GM12878 (cell line): ENCODE measurements around the gene PRC1. TPM values are rescaled to one million over a fixed set of nuclear protein-coding genes. Genes with fewer than 3 reads are reported as not detected.

Experiments
- ATAC-seq: fragments of 200-7000 bp; cut with Tn5 transposase; 3 replicates; pipeline ENCODE4 v1.9.1; 2020; ENCODE audit warnings: mild to moderate bottlenecking, moderate library complexity
- BruUV-seq: library from RNA; stranded (reverse); fragments of 400-500 nt; replicated peaks from 2 replicates; lab custom pipeline; 2021; lab: Mats Ljungman, UMichigan
- CTCF ChIA-PET: fragments of 300-600 bp; sonication (Branson Sonifier 250); formaldehyde crosslinking; extraction: SDS; loops from one replicate; lab custom pipeline; 2021; ENCODE audit warnings: inconsistent platforms; lab: Yijun Ruan, JAX
- POLR2A ChIA-PET: fragments of 350-600 bp; formaldehyde crosslinking; extraction: SDS; loops from one replicate; lab custom pipeline; 2021; ENCODE audit warnings: inconsistent platforms; lab: Charles Lee
- RAD21 ChIA-PET: fragments of 300-600 bp; sonication (Branson Sonifier 250); formaldehyde crosslinking; loops from one replicate; lab custom pipeline; 2023; ENCODE audit warnings: antibody characterized with exemption; ENCODE audit not compliant: unreplicated experiment; lab: Charles Lee
- SMC1A ChIA-PET: fragments of 300-600 bp; sonication (Branson Sonifier 250); formaldehyde crosslinking; loops from one replicate; lab custom pipeline; 2023; ENCODE audit not compliant: unreplicated experiment, uncharacterized antibody; lab: Charles Lee
- DNase-seq: peaks from one replicate; pipeline ENCODE4 v3.0.0-alpha.2; 2011; ENCODE audit warnings: low read depth, low spot score
- FAIRE-seq: peaks from 3 replicates; lab custom pipeline; 2011; peaks lifted over from hg19 to GRCh38; lab: Jason Lieb, UNC
- H2AFZ ChIP-seq: 2 replicates; pipeline ENCODE4 v1.6.0; 2011; ENCODE audit warnings: low read depth, low read length, control low read depth; ENCODE audit not compliant: control insufficient read depth
- H3K27ac ChIP-seq: 2 replicates; pipeline ENCODE4 v1.5.1; 2011; ENCODE audit warnings: control low read depth; ENCODE audit not compliant: control insufficient read depth, insufficient read depth
- H3K27me3 ChIP-seq, 2 experiments: replicated peaks in 1 of 2; 2 replicates each; pipeline versions ENCODE4 v1.6.0 to v1.6.1; 2011; ENCODE audit warnings: low read length in 1 of 2; ENCODE audit not compliant: control insufficient read depth in 2 of 2, insufficient read depth in 2 of 2
- H3K36me3 ChIP-seq, 2 experiments: 2 replicates each; pipeline ENCODE4 v1.5.1; 2011; ENCODE audit warnings: low read length in 1 of 2; ENCODE audit not compliant: control insufficient read depth in 2 of 2, insufficient read depth in 2 of 2
- H3K4me1 ChIP-seq: 2 replicates; pipeline ENCODE4 v1.6.1; 2011; ENCODE audit warnings: mild to moderate bottlenecking, low read length, moderate library complexity, mixed read lengths; ENCODE audit not compliant: control insufficient read depth, insufficient read depth
- H3K4me2 ChIP-seq: 2 replicates; pipeline ENCODE4 v1.6.0; 2011; ENCODE audit warnings: control low read depth; ENCODE audit not compliant: control insufficient read depth, insufficient read depth
- H3K4me3 ChIP-seq: fragments of 200-600 bp; sonication (generic); 2 replicates; pipeline ENCODE4 v1.5.1; 2016
- H3K79me2 ChIP-seq: 2 replicates; pipeline ENCODE4 v1.6.0; 2011; ENCODE audit warnings: low read length; ENCODE audit not compliant: control insufficient read depth, insufficient read depth
- H3K9ac ChIP-seq: 2 replicates; pipeline ENCODE4 v1.8.0; 2011; ENCODE audit warnings: low read length, control low read depth, mixed read lengths; ENCODE audit not compliant: control insufficient read depth, insufficient read depth
- H3K9me3 ChIP-seq: replicated peaks from 3 replicates; pipeline ENCODE4 v1.5.1; 2011; ENCODE audit warnings: mild to moderate bottlenecking, low read length; ENCODE audit not compliant: control insufficient read depth, insufficient read depth
- H4K20me1 ChIP-seq: 2 replicates; pipeline ENCODE4 v1.6.0; 2011; ENCODE audit not compliant: control insufficient read depth, insufficient read depth
- CBFB ChIP-seq: IDR thresholded peaks from 2 replicates; pipeline ENCODE4 v1.6.1; 2016; ENCODE audit warnings: antibody characterized with exemption, low read depth
- IRF4 ChIP-seq: IDR thresholded peaks from 2 replicates; pipeline ENCODE4 v1.6.1; 2011; ENCODE audit warnings: low read depth, low read length
- JUND ChIP-seq: IDR thresholded peaks from 2 replicates; pipeline ENCODE4 v1.6.1; 2012; ENCODE audit warnings: low read depth, mild to moderate bottlenecking, low read length, improper control_type of control experiment, moderate library complexity
- MYC ChIP-seq: IDR thresholded peaks from 2 replicates; pipeline ENCODE4 v1.6.1; 2011; ENCODE audit warnings: mild to moderate bottlenecking, low read length, moderate library complexity, inconsistent platforms; ENCODE audit not compliant: insufficient read depth, insufficient replicate concordance, insufficient read length, severe bottlenecking
- NR2F1 ChIP-seq: fragments of 450-650 bp; conservative IDR thresholded peaks from 2 replicates; pipeline ENCODE4 v1.6.1; 2017; ENCODE audit warnings: mild to moderate bottlenecking
- PML ChIP-seq: IDR thresholded peaks from 2 replicates; pipeline ENCODE4 v1.6.1; 2012; ENCODE audit warnings: low read length, inconsistent platforms
- POLR2A ChIP-seq: IDR thresholded peaks from 2 replicates; pipeline ENCODE4 v1.6.1; 2011; ENCODE audit warnings: low read depth, mild to moderate bottlenecking, low read length
- WGBS: methylation state at CpG from one replicate; pipeline ENCODE4 v1.1.6; 2016; ENCODE audit warnings: low lambda C conversion rate; ENCODE audit not compliant: insufficient replicate concordance, insufficient coverage; ENCODE audit errors: missing lambda C conversion rate; 5-methylcytosine and 5-hydroxymethylcytosine counted together
- in situ Hi-C: fragments of 300-500 bp; cut with MboI; formaldehyde crosslinking; loops from 9 replicates; pipeline ENCODE4 v1.14.3; 2018; ENCODE audit warnings: mixed read lengths
- intact Hi-C: fragments of 100-400 bp; cut with micrococcal nuclease; formaldehyde crosslinking; loops from one replicate; pipeline ENCODE4 v1.14.2; 2022; ENCODE audit not compliant: unreplicated experiment
- polyA plus RNA-seq, 11 experiments: library from polyadenylated mRNA; depleted of rRNA in 4 of 11; unstranded in 6 of 11; stranded (reverse) in 5 of 11; fragments of >200 nt; fragmentation: Nextera tagmentation in 4 of 11; fragmentation: Illumina TruSeq in 1 of 11; extraction: Ambion mirVana in 4 of 11; extraction: Trizol in 1 of 11; gene quantifications; 1 replicate in 1 of 11; 2 replicates in 10 of 11; pipeline versions ENCODE4 v1.2.1 to v1.2.3, GENCODE V29; 2011 to 2016; ENCODE audit warnings: inconsistent platforms in 2 of 11, missing spikeins in 2 of 11, low read depth in 1 of 11
- total RNA-seq, 4 experiments: library from RNA; depleted of rRNA in 3 of 4; stranded (reverse); fragments of >200 nt in 3 of 4; fragmentation: Illumina TruSeq in 1 of 4; extraction: Trizol in 1 of 4; gene quantifications; 2 replicates each; pipeline versions ENCODE4 v1.2.1 to v1.2.3, GENCODE V29; 2013 to 2021
- TF ChIP-seq, protein P1 (sequence below): fragments of 450-650 bp; formaldehyde crosslinking; IDR thresholded peaks from 2 replicates; pipeline ENCODE4 v1.5.0; 2022; ENCODE audit warnings: mild to moderate bottlenecking, missing genetic modification characterization

PRC1 gene
- total and polyA plus RNA-seq, 10 of the 15 experiments (the other 5 are each of a cell fraction or from before 2014, with no cell fraction given): 100 to 241 (median 131) TPM

DNA sequence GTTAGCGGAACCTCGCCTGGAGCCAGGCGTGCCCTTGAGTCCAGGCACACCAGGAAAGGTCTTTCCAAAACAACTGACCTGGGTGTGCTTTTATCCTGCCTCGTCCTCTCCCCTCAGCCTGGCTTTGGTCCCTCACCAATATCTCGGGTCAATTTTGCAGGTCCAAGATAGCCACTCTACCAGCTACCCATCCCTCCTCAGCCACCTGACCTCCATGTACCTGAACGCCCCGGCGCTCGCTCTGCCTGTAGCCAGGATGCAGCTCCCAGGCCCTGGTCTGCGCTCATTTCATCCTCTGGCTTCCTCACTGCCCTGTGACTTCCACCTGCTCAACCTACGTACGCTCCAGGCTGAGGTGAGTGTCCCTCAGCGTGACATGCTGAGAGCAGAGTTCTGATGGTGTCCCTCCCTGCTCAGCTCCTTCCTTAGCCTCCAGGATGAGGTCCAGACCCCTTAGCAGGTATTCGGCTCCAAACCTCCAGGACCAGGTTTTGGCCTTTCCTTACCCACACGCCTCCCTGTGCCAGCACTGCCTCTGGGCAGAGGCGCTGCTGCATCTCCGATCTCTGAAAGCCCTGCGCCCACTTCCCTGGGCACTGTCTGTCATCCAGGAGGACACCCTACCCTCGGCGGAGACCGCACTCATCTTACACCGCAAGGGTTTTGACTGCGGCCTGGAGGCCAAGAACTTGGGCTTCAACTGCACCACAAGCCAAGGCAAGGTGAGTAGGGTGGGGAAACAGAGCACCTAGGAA lies 76.1 kb downstream of the PRC1 start:
- peaks cover 34 to 36% of the 10 kb centered on the region in 2 experiments for H3K36me3 ChIP-seq
- POLR2A ChIA-PET: interaction anchor here (0.6 to 1.0 kb wide), 2 partner anchors 14 to 208 kb away, joined by 3 read pairs; no protein-coding TSS in a partner anchor
- FAIRE-seq: no peak

DNA sequence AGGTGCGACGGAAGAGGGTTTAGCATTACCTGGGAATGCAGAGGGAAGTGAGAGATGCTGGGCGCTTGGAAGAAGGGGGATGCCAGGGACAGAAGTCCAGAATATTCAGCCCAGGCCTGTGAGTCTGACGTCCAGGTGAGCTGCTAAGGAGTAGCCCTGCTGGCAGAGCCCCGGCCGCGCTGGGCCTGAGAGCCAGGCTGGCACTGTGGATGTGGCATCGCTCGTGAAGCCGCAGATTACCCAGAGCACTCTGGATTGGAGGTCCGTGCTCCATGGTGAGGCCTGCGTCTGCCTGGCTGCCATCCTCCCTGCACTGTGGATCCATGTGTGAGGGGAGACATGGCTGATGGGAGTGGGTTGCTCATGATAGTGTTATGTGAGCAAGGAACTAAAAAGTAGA lies 76.8 kb downstream of the PRC1 start:
- no peak overlapping the region for H2AFZ ChIP-seq
- in situ Hi-C loops (no loop called here), intact Hi-C loops (no loop called here)
- ChIA-PET POLR2A (interaction anchor here (0.6 kb wide), 1 partner anchor 208 kb away, joined by 3 read pairs; no protein-coding TSS in a partner anchor), SMC1A (no interaction called here), RAD21 (no interaction called here), CTCF (no interaction called here)
- no peak for DNase-seq
- peaks cover 36 to 42% of the 10 kb centered on the region in 2 experiments for H3K36me3 ChIP-seq
- WGBS: 97% methylated on average over 12 of the region's 12 CpGs
- H3K27ac ChIP-seq: no peak overlapping the region
- BruUV-seq: no TSS peak
- no peak for TF ChIP-seq NR2F1
- no peak for TF ChIP-seq IRF4
- TF ChIP-seq, protein P1, sequence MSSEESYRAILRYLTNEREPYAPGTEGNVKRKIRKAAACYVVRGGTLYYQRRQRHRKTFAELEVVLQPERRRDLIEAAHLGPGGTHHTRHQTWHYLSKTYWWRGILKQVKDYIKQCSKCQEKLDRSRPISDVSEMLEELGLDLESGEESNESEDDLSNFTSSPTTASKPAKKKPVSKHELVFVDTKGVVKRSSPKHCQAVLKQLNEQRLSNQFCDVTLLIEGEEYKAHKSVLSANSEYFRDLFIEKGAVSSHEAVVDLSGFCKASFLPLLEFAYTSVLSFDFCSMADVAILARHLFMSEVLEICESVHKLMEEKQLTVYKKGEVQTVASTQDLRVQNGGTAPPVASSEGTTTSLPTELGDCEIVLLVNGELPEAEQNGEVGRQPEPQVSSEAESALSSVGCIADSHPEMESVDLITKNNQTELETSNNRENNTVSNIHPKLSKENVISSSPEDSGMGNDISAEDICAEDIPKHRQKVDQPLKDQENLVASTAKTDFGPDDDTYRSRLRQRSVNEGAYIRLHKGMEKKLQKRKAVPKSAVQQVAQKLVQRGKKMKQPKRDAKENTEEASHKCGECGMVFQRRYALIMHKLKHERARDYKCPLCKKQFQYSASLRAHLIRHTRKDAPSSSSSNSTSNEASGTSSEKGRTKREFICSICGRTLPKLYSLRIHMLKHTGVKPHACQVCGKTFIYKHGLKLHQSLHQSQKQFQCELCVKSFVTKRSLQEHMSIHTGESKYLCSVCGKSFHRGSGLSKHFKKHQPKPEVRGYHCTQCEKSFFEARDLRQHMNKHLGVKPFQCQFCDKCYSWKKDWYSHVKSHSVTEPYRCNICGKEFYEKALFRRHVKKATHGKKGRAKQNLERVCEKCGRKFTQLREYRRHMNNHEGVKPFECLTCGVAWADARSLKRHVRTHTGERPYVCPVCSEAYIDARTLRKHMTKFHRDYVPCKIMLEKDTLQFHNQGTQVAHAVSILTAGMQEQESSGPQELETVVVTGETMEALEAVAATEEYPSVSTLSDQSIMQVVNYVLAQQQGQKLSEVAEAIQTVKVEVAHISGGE (CRISPR knock-in tag): no peak
- TF ChIP-seq PML: no peak
- TF ChIP-seq JUND: no peak
- no peak for TF ChIP-seq MYC
- no peaks in the 10 kb centered on the region for H3K9me3 ChIP-seq
- H3K4me3 ChIP-seq: no peak overlapping the region
- H4K20me1 ChIP-seq: no peaks in the 10 kb centered on the region
- H3K4me1 ChIP-seq: peaks cover 5% of the 10 kb centered on the region
- no peak overlapping the region for H3K4me2 ChIP-seq
- no peak for ATAC-seq
- H3K79me2 ChIP-seq: no peaks in the 10 kb centered on the region
- no peaks in the 10 kb centered on the region for H3K27me3 ChIP-seq
- no peak for FAIRE-seq
- H3K9ac ChIP-seq: no peak overlapping the region

More for the DNA sequence above, 76.1 kb downstream of the PRC1 start:
- H3K79me2 ChIP-seq: no peaks in the 10 kb centered on the region
- H3K9ac ChIP-seq: no peak overlapping the region
- in situ Hi-C loops (no loop called here), intact Hi-C loops (no loop called here)
- RAD21 ChIA-PET: interaction anchor here (1.1 kb wide), 1 partner anchor 14 kb away, joined by 3 read pairs; the partner anchor contains the start of gene MAN2A2
- ATAC-seq: no peak
- no peaks in the 10 kb centered on the region for H4K20me1 ChIP-seq
- 96% methylated on average over 23 of the region's 23 CpGs for WGBS
- H3K27ac ChIP-seq: no peak overlapping the region
- H3K9me3 ChIP-seq: no peaks in the 10 kb centered on the region
- H3K4me1 ChIP-seq: peaks cover 12% of the 10 kb centered on the region
- no peak overlapping the region for H2AFZ ChIP-seq
- DNase-seq: no peak
- SMC1A ChIA-PET: interaction anchor here (0.9 kb wide), 1 partner anchor 15 kb away, joined by 3 read pairs; the partner anchor contains the start of gene MAN2A2
- no peaks in the 10 kb centered on the region for H3K27me3 ChIP-seq
- H3K4me2 ChIP-seq: no peak overlapping the region
- H3K4me3 ChIP-seq: no peak overlapping the region
- peak; percentile 52 for TF ChIP-seq POLR2A
- no peak for TF ChIP-seq CBFB
- BruUV-seq: no TSS peak
- CTCF ChIA-PET: interaction anchor here (1.1 to 1.4 kb wide), 2 partner anchors 13 to 15 kb away, joined by 5 read pairs; partner anchors contain the start of gene HDDC3
